Measurements from ENCODE around the gene FUBP3.
"Not testable (repeated sequence)": the region's sequence is repeated elsewhere in the genome, so short reads cannot be mapped to it uniquely, and the experiment has no call there.

FUBP3 gene

DNA sequence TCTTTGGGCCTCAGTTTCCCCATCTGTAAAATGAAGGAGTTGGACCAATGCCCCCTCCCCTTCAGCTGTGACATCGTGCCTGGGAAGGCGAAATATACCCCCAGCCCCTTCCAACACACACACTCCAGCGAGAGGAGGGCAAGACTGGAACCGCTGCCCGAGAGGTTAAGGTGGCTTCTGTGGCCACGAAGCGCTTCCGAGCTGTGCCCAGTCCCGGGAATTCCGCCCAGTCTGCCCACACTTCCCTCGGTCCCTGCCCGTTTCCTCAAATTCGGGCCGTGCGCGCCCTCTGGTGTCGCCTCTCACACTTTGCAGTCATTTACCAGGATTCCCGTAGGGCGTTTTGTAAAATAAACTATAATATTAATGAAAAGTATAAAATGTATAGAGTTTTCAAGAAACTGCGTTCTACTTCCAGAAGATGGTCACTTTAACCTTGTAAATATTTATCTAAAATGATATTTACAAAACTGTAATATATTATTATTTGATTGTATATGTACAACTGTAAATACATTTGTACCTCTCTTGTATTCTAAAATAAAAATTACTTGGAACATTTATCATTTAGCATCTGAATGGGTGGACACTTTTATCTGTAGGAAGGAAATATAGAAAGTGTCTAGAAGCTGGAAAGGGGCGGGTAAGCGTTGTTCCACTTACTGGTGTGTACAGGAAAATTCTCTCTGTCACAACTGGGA lies 103.2 kb downstream of the FUBP3 start:
- DNase-seq (ENCODE audit: low spot score): peak; percentile 97

- no peak for DNase-seq (ENCODE audit: low spot score)
Observed at GRCh38 chr9:130685104-130685503, 105.7 kb downstream of the FUBP3 start.

DNA sequence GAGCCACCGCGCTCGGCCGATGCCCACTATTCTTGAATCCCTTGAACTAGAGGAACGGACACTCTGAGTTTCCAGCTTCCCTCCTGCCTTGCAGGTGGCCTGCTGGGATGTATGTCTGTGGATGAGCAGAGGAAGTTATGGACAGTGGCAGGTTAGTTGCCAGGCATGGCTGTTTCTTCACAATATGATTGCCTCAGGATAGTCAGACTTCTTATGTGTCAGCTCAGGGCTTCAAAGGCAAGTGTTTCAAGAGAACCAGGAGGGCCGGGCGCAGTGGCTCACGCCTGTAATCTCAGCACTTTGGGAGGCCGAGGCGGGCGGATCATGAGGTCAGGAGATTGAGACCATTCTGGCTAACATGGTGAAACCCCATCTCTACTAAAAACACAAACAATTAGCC lies 106.6 kb downstream of the FUBP3 start:
- not testable (repeated sequence) for DNase-seq (ENCODE audit: low spot score)

DNA sequence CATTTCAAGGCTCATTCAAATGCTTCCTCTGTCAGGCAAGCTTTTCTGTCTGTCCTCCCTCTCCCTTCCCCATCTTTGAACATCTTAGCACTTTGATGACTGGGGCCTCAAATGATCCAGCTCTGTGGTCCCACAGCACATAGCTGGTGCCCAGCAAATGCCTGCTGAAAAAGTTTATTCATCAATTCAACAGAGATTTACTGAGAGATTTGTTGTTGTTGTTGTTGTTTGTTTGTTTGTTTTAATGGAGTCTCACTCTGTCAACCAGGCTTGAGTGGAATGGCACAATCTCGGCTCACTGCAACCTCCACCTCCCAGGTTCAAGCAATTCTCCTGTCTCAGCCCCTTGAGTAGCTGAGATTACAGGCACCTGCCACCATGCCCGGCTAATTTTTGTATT lies 108.2 kb downstream of the FUBP3 start:
- DNase-seq (ENCODE audit: low spot score): no peak
